Mucosa of stomach (tissue), 1 donor: ENCODE measurements around the gene NME9.

Source experiments
- H3K27me3 ChIP-seq: one replicate; pipeline ENCODE4 v1.7.0; 2013; ENCODE audit warnings: mild to moderate bottlenecking, low read length; ENCODE audit not compliant: control insufficient read depth, insufficient read depth
- H3K36me3 ChIP-seq: one replicate; pipeline ENCODE4 v1.7.0; 2013; ENCODE audit warnings: low read length; ENCODE audit not compliant: control insufficient read depth, insufficient read depth
- H3K4me1 ChIP-seq: one replicate; pipeline ENCODE4 v1.7.0; 2013; ENCODE audit warnings: mild to moderate bottlenecking, low read length; ENCODE audit not compliant: control insufficient read depth, insufficient read depth
- H3K4me3 ChIP-seq: one replicate; pipeline ENCODE4 v1.7.0; 2013; ENCODE audit warnings: low read length
- H3K9ac ChIP-seq: one replicate; pipeline ENCODE4 v1.7.0; 2013; ENCODE audit warnings: mild to moderate bottlenecking, low read length, moderate library complexity
- H3K9me3 ChIP-seq: one replicate; pipeline ENCODE4 v1.7.0; 2013; ENCODE audit warnings: mild to moderate bottlenecking, low read length, moderate library complexity; ENCODE audit not compliant: control insufficient read depth
- donor health status: Pancreatic carcinoma.

NME9 gene

DNA sequence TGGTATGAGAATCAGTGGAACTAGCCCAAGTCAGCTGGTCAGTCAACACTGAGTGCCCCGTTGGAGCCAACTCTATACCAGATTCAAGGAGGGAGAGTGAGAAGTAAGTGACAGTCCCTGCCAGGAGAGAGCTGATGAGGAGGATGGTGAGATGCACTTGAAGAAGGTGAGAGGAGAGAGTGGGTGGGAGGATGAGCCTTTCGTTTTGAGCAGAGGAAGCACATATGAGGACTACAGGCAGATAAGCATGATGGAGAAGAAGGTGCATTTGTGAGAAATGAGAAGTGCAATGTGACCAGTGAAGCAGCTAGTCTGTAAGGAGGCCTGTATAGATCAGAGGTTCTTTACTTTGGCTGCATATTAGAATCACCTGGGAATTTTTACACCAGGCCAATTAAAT is 40.4 kb downstream of the NME9 start:
- Histone ChIP-seq H3K4me3 (no peak overlapping the region), H3K4me1 (no peaks in the 10 kb centered on the region), H3K36me3 (peaks cover 9% of the 10 kb centered on the region), H3K9ac (no peak overlapping the region), H3K27me3 (no peaks in the 10 kb centered on the region), H3K9me3 (no peaks in the 10 kb centered on the region)

GRCh38 chr3:138284957-138285477 is 44.6 kb downstream of the NME9 start:
- Histone ChIP-seq H3K36me3 (peaks cover 9% of the 10 kb centered on the region), H3K9me3 (no peaks in the 10 kb centered on the region), H3K4me1 (no peaks in the 10 kb centered on the region), H3K4me3 (no peak overlapping the region), H3K9ac (no peak overlapping the region), H3K27me3 (no peaks in the 10 kb centered on the region)

DNA sequence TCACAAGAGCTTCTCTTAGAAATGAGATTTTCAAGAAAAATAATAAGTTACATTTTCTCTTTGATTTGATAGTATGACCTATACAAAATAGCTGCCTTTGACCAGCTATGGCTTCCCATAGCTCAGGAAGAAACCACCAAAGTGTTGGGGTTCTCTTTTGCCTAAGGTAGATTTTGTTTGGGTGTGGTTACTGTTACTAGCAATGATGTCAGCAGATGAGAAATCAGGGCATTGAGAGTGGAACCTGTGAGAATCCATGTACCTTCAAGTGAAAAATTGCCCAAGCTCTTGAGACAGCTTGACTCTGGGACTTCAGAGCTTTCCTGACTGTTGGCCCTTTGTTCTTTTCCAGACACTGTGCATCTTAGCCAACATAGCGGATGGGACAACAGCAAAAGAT is 45.6 kb downstream of the NME9 start:
- Histone ChIP-seq H3K27me3 (no peaks in the 10 kb centered on the region), H3K9me3 (no peaks in the 10 kb centered on the region), H3K4me3 (no peak overlapping the region), H3K4me1 (no peaks in the 10 kb centered on the region), H3K9ac (no peak overlapping the region), H3K36me3 (peaks cover 2% of the 10 kb centered on the region)

DNA sequence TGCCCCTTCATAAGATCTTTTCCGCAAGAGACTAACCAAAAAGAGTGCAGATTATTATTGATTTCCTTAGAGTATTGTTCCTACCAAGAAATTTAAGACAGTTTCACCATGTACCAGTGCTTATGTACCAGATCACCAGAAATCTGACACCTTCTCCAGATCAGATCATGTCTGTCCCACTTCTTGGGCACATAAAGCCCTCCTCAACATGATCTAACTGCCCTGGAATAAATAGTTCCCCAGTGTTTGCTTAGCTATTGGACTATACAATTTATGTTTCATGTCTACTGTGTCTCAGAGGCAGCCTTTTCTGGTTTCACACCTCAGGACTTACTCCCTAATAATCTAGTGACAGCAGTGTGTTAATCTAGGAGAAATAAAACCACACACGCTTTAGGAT is 46.8 kb downstream of the NME9 start:
- Histone ChIP-seq H3K9me3 (no peaks in the 10 kb centered on the region), H3K4me3 (no peak overlapping the region), H3K27me3 (no peaks in the 10 kb centered on the region), H3K36me3 (no peaks in the 10 kb centered on the region), H3K9ac (no peak overlapping the region), H3K4me1 (no peaks in the 10 kb centered on the region)

- H3K9me3 ChIP-seq, result no peaks in the 10 kb centered on the region
- H3K36me3 ChIP-seq, result no peaks in the 10 kb centered on the region
- no peak overlapping the region for H3K4me3 ChIP-seq
- no peak overlapping the region for H3K9ac ChIP-seq
- no peaks in the 10 kb centered on the region for H3K4me1 ChIP-seq
- no peaks in the 10 kb centered on the region for H3K27me3 ChIP-seq
Observed at GRCh38 chr3:138281561-138281960, 48.1 kb downstream of the NME9 start.

DNA sequence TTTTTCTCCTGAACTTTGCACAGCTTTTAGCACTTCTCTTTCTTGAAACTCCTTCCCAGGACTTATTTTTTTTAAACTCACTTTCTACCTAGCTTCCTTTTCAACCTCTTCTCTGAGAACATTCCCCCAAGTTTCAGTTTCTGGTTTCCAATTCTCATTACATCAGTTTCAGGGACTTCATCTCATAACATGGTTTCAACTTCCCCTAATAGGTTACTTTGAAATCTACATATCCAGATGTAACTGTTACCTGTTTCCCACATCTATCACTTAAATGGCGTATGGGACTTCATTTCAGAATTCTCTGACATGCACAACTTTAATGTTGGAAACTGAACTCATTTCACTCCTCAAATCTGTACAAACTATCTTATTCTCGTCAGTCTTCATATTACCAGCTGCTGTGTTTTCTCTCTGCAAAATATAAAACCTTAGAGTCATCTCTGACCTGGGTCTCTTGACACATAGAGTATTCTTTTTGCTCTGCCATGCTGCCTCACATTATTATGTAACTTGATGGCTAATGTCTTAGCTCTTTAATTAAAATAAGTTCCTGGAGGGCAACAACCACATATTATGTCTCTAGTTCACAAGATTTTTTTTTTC is 58.4 kb downstream of the NME9 start:
- Histone ChIP-seq H3K4me1 (no peaks in the 10 kb centered on the region), H3K27me3 (no peaks in the 10 kb centered on the region), H3K9me3 (no peaks in the 10 kb centered on the region), H3K4me3 (no peak overlapping the region), H3K9ac (no peak overlapping the region), H3K36me3 (no peaks in the 10 kb centered on the region)

DNA sequence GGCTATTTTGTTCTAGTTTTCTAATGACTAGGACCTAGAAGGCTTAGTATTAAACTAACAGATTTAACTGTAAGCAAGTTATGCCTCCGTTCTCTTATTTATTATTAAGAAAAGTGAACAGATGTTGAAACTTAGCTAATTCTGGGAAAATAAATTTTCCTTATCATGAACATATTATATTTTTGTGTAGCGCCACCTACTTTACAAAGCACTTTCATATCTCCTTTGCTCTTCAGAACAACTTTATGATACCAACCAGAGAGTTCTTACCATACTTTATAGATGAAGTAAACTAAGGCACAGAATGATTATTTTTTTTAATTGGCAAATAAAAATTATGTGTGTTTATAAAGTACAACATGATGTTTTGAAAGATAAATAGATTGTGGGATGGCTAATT is 59.4 kb downstream of the NME9 start:
- Histone ChIP-seq H3K4me1 (no peaks in the 10 kb centered on the region), H3K36me3 (no peaks in the 10 kb centered on the region), H3K27me3 (no peaks in the 10 kb centered on the region), H3K9ac (no peak overlapping the region), H3K4me3 (no peak overlapping the region), H3K9me3 (no peaks in the 10 kb centered on the region)

GRCh38 chr3:138267083-138267482 is 62.6 kb downstream of the NME9 start:
- no peaks in the 10 kb centered on the region for H3K9me3 ChIP-seq
- H3K4me3 ChIP-seq, result no peak overlapping the region
- H3K27me3 ChIP-seq, result no peaks in the 10 kb centered on the region
- no peaks in the 10 kb centered on the region for H3K4me1 ChIP-seq
- H3K9ac ChIP-seq, result no peak overlapping the region
- H3K36me3 ChIP-seq, result no peaks in the 10 kb centered on the region

- H3K4me1 ChIP-seq, result no peaks in the 10 kb centered on the region
- no peaks in the 10 kb centered on the region for H3K27me3 ChIP-seq
- H3K36me3 ChIP-seq, result no peaks in the 10 kb centered on the region
- H3K9ac ChIP-seq, result no peak overlapping the region
- no peaks in the 10 kb centered on the region for H3K9me3 ChIP-seq
- no peak overlapping the region for H3K4me3 ChIP-seq
Observed at GRCh38 chr3:138265745-138266144, 63.9 kb downstream of the NME9 start.

GRCh38 chr3:138263104-138263503 is 66.5 kb downstream of the NME9 start:
- Histone ChIP-seq H3K4me1 (peaks cover 5% of the 10 kb centered on the region), H3K9ac (no peak overlapping the region), H3K36me3 (no peaks in the 10 kb centered on the region)

DNA sequence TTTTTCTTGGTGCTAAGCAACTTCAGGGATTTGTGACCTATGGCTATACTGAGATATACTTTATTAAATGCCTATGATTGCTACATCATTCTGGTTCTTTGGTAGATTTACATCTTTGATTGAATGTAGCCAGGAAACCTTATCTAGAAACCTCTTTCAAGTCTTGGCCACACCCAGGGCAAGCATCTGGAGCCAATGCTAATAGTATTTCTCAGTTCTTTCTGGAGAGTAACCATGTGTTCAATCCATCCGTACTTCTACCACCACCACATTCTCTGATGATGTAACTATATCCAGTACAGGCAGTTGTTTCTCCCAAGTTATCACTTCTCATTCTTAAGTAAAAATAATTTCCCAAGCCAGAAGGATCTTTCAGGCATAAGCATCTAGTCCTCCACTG is 69.0 kb downstream of the NME9 start:
- Histone ChIP-seq H3K9ac (no peak overlapping the region), H3K4me3 (no peak overlapping the region), H3K4me1 (peaks cover 5% of the 10 kb centered on the region), H3K9me3 (no peaks in the 10 kb centered on the region), H3K36me3 (no peaks in the 10 kb centered on the region), H3K27me3 (no peaks in the 10 kb centered on the region)

More at GRCh38 chr3:138263104-138263503, 66.5 kb downstream of the NME9 start:
- Histone ChIP-seq H3K9me3 (no peaks in the 10 kb centered on the region), H3K4me3 (no peak overlapping the region), H3K27me3 (no peaks in the 10 kb centered on the region)

DNA sequence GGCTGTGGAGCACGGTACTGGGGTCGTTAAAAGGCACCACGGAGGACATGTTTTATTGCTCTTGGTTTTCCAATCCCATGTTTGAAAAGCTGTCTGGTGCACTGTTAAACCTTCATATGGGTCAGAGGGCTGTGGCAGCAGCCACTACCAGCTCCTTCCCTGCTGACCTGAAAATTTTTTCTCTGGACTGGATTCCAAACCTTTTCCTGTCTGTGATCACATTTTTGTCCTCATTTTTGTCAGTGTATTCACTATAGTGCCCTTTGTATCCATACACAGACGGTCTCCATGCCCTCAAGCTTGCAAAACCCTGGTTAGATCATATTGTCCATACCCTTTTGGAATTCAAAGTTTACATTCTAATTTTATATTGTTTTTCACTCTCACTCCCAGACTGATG is 70.5 kb downstream of the NME9 start:
- Histone ChIP-seq H3K4me3 (no peak overlapping the region), H3K36me3 (no peaks in the 10 kb centered on the region), H3K4me1 (peaks cover 5% of the 10 kb centered on the region), H3K9me3 (no peaks in the 10 kb centered on the region), H3K27me3 (no peaks in the 10 kb centered on the region), H3K9ac (no peak overlapping the region)

DNA sequence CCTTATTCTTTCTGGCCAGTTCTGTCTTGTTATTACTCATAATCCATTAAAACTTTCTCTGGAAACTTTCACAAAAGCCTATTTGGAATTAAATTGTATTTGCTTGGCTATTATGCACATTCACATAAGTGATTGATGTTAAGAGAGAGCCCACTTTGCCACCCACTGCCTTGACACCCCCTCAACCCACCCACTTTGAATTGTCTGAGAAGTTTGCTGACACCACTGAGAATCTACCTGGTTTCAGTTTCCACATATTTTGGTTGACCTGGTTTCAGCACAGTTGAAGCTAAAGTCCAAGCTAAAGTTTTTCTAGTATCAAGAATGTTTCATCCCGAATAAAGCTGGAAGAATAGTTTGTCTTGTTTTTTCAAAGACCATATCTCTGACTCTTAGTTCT is 71.7 kb downstream of the NME9 start:
- no peaks in the 10 kb centered on the region for H3K27me3 ChIP-seq
- H3K4me1 ChIP-seq, result peaks cover 5% of the 10 kb centered on the region
- H3K9ac ChIP-seq, result no peak overlapping the region
- H3K9me3 ChIP-seq, result no peaks in the 10 kb centered on the region
- no peak overlapping the region for H3K4me3 ChIP-seq
- H3K36me3 ChIP-seq, result no peaks in the 10 kb centered on the region
